HG03575 (cell line): Measurements from ENCODE around the gene KLHL35.

Experiments used
- ATAC-seq: cut with Tn5 transposase; IDR thresholded peaks from one replicate; pipeline ENCODE4 v1.9.1; 2021; ENCODE audit not compliant: unreplicated experiment, insufficient number of reproducible peaks, low FRiP score; ENCODE audit errors: extremely low read depth

Gene KLHL35, protein sequence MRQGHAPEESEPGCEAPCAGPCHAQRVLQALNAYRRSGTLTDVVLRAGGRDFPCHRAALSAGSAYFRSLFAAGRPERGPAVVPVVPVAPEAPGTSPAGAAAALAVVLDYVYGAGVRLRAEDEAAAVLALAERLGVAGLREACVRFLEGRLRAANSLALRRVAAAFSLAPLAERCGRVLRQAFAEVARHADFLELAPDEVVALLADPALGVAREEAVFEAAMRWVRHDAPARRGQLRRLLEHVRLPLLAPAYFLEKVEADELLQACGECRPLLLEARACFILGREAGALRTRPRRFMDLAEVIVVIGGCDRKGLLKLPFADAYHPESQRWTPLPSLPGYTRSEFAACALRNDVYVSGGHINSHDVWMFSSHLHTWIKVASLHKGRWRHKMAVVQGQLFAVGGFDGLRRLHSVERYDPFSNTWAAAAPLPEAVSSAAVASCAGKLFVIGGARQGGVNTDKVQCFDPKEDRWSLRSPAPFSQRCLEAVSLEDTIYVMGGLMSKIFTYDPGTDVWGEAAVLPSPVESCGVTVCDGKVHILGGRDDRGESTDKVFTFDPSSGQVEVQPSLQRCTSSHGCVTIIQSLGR

DNA sequence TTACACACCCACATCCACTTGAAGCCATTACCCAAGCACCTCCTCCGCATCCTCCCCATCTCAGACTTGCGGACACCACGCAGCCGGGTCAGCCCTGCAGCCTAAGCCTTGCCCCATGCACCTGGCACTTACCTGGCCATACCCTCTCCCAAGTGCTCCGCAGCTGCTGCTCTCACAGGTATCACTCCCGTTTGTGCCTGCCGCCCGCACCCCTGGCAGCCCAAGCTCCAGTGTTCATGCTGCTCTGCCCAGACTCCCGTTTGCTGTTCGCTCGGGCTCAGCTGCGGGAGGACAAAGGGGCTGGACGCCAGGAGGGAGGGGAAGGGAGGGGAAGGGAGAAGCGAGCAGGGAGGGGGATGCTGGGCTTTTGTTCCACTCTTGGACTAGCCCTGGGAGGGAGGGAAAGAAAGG, at the start of gene KLHL35:
Gene KLHL35 (minus strand): TSS at position 293 of the 411 bp plus-strand sequence. CDS start 2,574 bp downstream, outside the sequence.
- no peak for ATAC-seq

DNA sequence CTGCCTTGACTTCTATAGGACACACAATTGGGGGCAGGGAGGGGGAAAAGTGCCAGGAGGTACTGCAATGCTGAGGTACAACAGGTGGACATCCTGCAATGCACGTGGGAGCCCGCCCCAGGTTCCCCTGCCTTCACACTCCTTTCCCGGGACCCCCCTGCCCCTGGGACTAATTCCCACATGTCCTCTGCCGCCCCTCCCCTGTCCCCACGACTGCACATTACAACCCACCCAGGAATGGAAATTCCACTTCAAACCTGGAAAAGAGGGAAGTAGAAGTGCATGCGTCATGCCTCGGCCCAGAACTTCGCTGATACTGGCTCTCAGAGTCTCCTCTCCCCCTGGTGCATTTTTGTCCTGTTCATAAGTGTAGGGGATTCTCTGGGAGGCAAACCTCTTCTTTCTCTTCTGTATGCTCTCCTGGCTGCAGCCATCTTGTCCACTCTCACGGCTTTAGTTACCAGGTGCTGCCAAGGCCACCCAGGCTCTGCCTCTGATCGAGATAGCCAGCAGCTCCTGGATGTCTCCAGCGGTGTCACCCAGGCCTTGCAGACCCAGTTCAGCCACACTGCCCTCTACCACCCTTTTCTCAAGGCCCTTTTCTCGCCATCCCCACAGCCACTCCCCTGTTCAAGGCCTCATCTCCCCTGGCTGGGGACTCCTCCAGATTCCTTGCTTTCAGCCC, 49.1 kb upstream of the KLHL35 start:
- ATAC-seq: no peak

DNA sequence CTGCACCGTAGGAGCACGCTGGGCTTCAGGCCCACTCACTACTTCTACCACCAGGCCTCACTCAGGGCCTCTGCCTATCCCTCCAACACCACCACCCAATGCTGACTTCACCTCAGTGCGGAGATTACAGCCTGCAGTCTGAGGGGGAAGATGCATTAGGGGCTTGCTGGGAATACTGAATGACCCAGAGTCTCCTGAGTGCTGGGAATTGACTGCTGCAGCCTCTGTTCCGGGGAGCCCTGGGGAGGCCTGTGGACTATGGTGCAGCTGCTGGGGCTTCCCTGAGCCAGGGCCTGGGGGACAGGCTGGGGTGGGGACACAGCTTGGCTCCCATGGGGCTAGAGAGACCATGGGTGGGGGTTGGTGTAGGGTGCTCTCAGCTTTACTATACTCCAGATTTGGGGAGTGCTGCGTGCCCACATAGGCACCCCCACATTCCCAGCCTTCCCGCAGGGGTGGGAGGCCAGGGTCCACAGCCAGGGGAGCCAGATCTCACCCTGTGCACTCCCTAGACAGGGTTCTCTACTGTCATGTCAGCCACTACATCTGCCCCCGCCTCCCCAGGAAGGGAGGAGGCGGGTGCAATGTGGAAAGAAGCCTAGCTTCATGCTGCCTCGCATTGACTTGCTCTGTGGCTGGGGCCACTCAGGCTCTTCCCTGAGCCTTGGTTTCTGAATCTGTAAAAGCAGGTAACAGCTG, 48.4 kb upstream of the KLHL35 start:
- ATAC-seq: no peak

DNA sequence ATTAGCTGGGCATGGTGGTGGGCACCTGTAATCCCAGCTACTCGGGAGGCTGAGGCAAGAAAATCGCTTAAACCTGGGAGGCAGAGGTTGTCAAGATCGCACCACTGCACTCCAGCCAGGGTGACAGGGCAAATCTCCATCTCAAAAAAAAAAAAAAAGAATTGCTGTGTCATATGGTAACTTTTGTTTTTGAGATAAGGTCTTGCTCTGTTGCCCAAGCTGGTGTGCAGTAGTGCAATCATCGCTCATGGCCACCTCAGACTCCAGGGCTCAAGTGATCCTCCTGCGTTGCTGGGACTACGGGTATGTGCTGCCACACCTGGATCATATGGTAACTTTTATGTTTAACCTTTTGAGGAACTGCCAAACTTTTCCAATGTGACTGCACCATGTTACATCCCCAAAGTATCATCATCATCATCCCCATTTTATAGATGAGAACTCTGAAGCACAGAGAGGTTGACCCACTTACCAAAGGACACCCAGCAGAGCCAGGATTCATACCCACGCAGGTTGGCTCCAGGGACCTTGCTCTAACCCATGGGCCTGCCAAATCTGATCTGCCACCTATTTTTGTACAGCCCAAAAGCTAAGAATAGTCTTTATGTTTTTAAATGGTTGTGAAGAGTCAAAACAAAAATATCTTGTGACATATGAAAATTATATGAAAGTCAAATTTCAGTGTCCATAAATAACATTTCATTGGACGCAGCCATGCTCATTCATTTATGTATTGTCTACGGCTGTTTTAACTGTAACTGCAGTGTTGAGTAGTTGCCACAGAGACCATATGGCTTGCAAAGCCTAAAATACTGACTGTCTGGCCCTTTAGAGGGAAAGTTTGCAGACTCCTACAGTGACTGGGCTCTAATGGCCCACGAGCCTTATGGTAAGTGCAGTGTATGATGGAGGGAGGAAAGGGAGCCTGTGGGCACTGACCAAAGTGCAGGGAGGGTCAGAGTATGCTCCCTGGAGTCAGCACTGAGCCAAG, 47.5 kb upstream of the KLHL35 start:
- ATAC-seq: no peak

DNA sequence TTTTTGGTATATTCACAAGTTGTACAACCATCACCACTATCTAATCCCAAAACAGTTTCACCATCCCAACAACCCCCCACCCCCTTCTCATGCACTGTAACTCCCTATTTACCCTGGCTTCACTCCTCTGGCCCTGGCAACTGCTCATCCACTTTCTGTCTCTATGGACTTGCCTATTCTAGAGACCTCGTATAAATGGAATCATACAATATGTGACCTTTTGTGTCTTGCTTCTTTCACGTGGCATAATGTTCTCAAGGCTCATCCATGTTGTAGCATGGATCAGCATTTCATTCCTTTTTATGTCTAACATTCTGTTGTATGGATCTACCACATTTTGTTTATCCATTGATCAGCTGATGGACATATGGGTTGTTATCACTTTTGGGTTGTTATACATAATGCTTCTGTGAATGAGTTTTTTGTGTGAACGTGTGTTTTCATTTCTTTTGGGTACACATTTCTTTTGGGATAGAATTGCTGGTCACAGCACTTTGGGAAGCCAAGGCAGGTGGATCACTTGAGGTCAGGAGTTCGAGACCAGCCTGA, 46.7 kb upstream of the KLHL35 start:
- ATAC-seq: no peak

DNA sequence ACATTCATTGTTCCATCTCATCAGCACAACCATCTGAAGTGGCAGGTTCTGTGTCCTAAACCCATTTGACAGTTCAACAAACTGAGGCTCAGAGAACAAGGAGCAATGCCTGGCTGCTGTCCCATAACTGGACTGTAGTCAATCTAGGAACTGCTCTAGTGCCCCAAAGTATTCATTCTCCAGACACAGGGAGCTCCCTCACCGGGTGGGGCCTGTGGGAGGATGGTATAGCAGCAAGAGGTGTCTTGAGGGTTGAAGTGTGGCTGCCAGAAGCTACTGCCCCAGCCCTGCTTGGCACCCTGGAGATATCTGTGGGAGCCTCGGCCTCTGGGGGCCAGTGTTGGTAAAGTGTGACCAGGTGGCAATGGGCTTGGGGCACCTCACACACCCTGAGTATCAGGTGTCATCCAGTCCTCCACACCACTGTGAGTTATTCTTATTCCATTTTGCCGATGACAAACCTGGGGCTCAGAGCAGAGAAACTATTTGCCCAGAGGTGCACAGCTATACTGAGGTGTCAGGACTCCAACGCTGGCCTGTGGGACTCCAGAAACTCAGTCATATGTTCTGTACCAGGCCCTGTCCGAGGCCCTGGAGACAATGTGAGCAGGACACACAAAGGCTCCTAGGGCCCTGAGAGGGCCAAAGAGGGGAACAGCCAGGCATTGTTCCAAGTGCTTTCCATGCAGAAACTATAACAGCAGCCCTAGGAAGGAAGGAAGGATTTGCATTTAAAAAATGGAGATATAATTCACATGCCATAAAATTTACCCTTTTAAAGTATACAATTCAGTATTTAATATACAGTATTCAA, 46.0 kb upstream of the KLHL35 start:
- ATAC-seq: no peak

DNA sequence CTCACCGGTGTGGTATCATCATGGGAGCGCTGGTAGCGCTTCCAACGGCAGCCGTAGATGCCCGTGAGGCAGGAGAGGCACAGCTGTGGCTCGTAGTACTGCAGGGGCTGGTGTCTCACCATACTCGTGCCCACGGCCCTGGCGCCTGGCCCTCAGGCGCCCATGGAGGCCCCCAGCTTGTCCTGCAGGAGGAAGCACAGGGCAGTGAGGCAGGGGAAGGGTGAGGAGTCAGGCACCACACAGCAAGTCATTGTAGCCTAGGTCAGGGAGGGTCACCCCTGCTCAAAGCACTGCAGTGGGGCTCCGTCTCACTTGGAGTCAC, 44.6 kb upstream of the KLHL35 start:
- no peak for ATAC-seq

DNA sequence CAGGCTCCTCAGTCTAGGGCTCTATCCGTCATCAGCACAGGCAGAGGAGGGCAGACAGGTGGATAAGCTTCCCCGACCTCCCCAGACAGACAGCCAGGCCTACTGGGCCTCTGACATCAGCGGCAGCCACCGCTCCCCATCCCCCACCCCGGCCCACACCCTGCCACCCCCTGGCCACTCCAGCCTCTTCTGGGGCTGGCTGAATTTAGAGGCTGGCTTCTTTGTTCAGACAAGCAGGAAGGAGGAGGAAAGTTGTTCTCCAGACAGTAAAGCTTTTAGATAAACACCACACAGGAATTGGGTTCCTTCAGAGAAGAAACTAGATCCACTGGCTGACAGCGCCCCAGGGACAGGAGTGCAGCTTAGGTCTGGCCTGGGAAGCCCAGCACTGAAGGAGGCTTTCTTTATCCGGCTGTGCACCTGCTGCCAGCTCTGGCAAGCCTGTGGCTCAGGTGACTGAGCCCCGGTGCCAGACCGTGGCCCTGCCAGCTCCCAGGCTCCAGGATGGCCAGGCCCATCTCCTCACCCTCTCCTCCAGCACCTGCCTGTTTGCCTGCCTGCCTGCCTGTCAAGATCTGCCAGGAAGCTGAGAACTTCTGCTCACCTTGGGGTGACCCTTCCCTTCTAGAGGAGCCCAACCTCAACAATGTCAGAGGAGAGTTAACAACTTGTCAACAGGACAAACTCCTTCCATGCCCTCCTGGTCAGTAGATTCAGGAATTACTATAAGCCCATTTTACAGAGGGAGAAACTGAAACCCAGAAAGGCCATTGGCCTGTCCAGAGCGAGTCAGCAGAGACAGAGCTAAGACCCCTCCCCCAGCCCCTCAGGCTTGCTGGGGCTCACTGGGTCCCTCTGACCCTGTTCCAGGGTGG, 44.0 kb upstream of the KLHL35 start:
- no peak for ATAC-seq

DNA sequence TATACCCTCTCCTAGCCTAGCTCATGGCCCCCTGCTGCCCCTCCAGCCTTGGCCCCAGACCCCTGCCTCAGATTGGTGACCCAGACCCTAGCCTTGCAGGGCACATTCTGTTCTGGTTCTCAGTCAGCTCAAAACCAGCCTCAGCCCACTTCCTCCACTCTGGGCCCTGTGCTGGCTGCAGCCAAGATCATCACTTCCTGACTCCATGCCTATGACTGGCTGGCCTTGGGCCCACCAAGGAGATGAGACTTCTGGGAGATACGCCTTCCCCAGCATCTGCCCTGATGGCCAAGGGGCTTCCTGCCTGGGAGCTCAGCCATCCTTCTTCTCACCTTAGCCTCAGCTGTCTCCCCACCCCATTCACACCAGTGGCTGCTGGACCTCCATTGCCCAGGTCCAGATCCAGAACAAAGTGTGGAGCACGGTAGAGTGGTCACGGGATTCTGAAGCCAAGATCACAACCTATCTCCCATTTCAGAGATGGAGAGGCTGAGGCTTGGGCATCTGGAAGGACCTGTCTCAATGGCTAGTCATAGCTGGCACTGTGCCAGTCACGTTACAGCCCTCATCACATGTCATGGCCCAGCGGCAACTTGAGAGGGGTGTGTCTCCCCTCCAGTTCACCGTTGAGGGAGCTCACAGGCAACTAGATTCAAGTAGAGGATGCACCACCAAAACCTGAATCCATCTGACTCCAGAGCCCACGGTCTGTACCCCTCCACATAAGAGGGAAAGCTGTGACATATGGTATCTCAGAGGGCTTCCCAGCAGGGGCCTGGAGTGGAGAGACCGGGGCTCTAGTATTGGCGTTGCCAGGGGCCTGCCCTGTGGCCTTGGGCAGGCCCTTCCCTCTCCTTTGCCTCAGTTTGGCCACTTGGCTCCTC, 43.0 kb upstream of the KLHL35 start:
- ATAC-seq: no peak

DNA sequence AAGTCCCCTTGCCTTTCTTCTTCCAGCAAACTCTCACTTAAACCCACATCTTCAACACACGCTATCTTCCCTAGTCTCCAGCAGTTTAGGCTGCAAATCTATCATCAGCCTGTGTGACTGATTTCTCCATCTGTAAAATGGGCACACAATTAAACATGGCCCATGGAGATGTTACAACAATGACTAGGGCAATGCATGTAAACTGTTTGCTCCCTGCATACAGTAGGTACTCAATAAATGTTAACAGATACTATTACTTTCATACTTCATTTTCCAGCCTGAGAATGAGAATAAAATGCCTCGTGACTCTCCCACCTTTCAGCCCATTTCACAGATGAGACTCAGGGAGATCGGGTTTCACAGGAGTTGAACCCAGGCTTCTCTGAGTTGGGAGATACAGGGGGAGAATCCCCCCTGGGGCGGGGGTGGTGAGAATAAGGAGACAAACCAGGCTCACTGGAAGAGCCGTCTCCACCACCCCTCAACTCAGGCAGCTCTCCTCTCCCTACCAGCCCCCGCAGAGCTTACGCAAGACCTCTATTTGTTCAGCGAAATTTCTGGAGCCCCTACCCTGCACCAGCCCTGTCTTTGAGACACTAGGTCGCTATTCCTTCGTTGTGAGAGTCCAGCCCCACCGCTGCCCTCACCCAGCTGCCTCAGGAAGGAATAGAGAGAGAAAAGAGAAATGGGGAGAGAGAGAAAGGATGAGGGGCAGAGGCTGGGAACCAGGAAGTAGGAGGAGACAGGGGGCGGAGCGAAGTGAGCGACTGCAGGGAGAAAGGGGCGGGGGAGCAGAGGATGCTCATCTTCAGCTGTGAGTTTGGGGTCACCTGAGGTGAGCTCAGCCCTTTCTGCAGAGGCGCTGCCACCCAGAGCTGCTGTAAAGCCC, 42.1 kb upstream of the KLHL35 start:
- ATAC-seq: no peak

DNA sequence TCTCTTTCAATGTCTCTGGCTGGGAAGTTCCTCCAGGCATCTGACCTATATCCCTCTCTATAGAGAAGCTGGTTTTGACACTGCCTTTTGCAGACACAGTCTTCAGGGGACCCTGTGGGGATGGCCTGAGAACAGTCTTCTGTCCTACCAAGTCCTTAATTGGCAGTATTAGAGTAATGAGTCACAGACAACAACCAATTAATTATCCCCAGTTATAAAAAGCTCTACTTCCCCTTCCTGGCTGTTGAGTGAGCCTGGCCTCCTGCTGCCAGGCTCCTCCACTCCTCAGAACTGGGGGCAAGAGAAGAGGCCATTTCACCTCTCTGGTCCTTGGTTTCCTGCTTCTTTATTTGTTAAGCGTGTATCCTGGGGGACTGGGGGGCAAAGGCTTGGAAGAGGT, 41.2 kb upstream of the KLHL35 start:
- ATAC-seq: no peak

DNA sequence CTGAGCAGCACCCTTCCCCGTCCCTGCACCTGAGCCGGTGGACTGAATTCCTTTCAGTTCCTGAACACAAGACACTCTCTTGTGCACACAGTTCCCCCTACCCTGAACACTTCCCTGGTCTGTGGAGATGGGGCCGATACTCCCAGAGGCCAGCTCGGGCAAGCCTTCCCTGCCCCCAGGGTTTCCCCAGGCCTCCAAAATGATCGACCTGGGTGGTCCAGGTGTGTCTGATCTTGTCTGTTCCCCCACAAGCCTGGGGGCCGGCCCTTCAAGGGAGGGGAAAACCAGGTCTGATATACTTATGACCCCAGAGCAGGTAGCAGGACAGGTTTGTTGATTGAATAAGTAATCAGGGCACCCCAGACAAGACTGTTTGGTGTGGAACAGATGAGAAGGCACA, 40.7 kb upstream of the KLHL35 start:
- ATAC-seq: no peak

DNA sequence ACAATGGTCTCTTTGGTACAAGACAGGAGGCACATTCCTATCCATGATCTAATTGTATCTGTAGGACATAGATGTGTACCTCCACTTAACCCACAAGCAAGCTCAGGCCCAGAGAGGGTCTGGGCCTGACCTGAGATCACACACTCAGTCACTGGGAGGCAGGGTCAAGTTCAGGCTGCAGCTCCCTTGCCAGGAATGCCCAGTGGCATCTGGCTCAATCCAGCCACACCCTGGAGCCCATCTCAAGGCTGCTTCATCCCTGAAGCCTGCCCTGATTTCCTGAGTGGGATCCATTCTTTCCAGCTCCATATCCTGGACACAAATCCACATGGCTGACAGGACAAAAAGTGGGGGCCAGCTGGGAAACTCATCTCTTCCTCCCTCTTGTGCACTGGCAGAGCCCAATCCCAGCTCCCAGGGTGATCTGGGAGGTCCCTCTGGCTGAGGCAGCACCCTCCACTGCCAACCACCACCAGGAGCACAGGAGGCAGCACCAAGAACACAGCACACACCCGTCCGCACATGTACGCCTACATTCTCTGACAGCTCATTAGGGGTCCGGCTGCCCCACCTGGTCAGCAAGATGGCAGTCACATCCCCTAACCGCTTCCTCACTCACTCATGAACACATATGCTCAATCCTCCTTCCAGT, 39.2 kb upstream of the KLHL35 start:
- ATAC-seq: no peak

DNA sequence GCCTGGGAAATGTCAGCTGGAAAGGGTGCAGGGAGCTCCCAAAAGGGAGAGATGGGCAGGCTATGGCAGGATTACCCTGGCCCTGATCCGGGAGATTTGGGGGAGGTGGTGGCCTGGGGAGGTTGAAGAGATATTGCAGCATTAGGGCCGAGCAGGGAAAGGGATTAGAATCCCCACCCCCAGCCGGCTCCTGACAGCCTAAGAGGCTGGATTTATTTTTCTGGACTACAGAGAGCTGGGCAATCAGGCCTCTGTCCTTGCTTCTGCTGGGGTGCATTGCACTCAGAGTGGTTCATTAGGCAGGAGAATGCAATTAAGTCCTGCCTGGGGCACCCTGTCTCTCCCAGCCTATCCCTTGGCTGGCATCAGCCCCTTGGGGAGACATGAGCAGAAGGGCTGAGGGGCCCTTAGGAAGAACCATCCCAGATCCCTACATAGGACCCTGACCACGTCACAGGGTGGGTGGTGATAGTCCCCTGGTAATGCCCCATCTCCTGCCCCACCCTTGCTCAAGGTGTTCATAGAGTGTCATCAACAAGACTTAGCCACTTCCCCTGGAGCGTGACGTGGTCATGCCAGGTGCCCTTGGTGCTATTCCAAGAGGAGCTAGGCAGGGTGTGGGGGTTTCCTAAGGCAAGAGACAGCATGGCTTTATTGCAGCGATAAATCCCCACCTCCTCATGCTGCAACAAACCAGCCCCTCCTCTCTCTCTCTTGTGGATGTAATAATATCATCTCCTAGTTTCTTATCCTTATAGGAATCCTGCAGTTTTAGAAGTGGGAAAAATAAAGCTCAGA, 38.4 kb upstream of the KLHL35 start:
- ATAC-seq: no peak
